HG03432 (cell line): ENCODE measurements around the gene ZFHX3.

ENCODE experiments used
- ATAC-seq: cut with Tn5 transposase; IDR thresholded peaks from one replicate; pipeline ENCODE4 v1.9.1; 2021; ENCODE audit warnings: mild to moderate bottlenecking, moderate library complexity; ENCODE audit not compliant: unreplicated experiment

Gene ZFHX3

GRCh38 chr16:72937360-72937759, 110.6 kb downstream of the ZFHX3 start:
- ATAC-seq = no peak

GRCh38 chr16:72936408-72936807, 111.5 kb downstream of the ZFHX3 start:
- no peak for ATAC-seq

GRCh38 chr16:72935896-72936295, 112.0 kb downstream of the ZFHX3 start:
- no peak for ATAC-seq

GRCh38 chr16:72934636-72935403, 113.1 kb downstream of the ZFHX3 start:
- ATAC-seq = no peak

GRCh38 chr16:72932677-72933335, 115.1 kb downstream of the ZFHX3 start:
- ATAC-seq = no peak

- ATAC-seq = no peak
Observed at GRCh38 chr16:72932050-72932449, 115.9 kb downstream of the ZFHX3 start.

- no peak for ATAC-seq
Observed at GRCh38 chr16:72930396-72930795, 117.5 kb downstream of the ZFHX3 start.

- ATAC-seq = no peak
Observed at GRCh38 chr16:72928090-72928981, 119.6 kb downstream of the ZFHX3 start.

- ATAC-seq = no peak
Observed at GRCh38 chr16:72927199-72928089, 120.5 kb downstream of the ZFHX3 start.

- ATAC-seq = no peak
Observed at GRCh38 chr16:72926177-72927070, 121.5 kb downstream of the ZFHX3 start.

GRCh38 chr16:72925631-72925979, 122.3 kb downstream of the ZFHX3 start:
- no peak for ATAC-seq

- ATAC-seq = no peak
Observed at GRCh38 chr16:72924927-72925630, 122.8 kb downstream of the ZFHX3 start.

- no peak for ATAC-seq
Observed at GRCh38 chr16:72924537-72924926, 123.4 kb downstream of the ZFHX3 start.

GRCh38 chr16:72923757-72924156, 124.2 kb downstream of the ZFHX3 start:
- no peak for ATAC-seq

GRCh38 chr16:72922714-72923113, 125.2 kb downstream of the ZFHX3 start:
- no peak for ATAC-seq

- no peak for ATAC-seq
Observed at GRCh38 chr16:72921620-72922019, 126.3 kb downstream of the ZFHX3 start.

- ATAC-seq = no peak
Observed at GRCh38 chr16:72921106-72921505, 126.8 kb downstream of the ZFHX3 start.

- no peak for ATAC-seq
Observed at GRCh38 chr16:72917051-72917450, 130.9 kb downstream of the ZFHX3 start.

GRCh38 chr16:72915331-72915730, 132.6 kb downstream of the ZFHX3 start:
- no peak for ATAC-seq
